Measurements from ENCODE around the gene TTPAL. TPM values are rescaled to one million over a fixed set of nuclear protein-coding genes. Genes with fewer than 3 reads are reported as not detected.

The TTPAL gene
- total RNA-seq, 1 donor from 2014 or later, result 16.0 TPM

DNA sequence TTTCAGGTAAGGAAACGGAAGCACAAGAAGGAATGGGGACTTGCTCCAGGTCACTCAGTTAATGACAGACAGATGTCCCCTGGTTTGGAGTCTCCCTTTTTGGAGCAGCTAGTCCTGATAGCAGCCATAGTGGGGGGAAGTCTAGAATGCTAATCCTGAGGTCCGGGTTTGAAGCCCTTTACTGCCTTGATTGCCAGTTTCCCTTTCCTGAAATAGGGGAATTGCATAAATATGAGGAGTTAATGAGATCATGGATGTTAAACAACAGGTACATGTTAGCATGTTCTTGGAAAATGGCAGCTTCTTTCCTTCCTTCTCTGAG lies 341 bp upstream of the TTPAL start:
- intact Hi-C loops (cut with DNase I), result loop anchor here (10.0 kb wide), 1 partner anchor 139 kb away; no protein-coding TSS in a partner anchor
- Histone ChIP-seq H3K4me1 (peaks cover 20% of the 10 kb centered on the region), H3K36me3 (peaks cover 0 to 7% of the 10 kb centered on the region in 2 donors), H3K27ac (peak overlapping the region; percentile 96), H3K4me3 (peak overlapping the region; percentile 69 to 91), H3K9me3 (no peaks in the 10 kb centered on the region), H3K27me3 (no peaks in the 10 kb centered on the region)
- TF ChIP-seq POLR2A (IDR thresholded peaks at IDR 0.05) (no peak), POLR2AphosphoS5 (IDR thresholded peaks at IDR 0.05; ENCODE audit: insufficient read depth in 1 of 2, low read depth in 1 of 2) (no peak)
- TF ChIP-seq, protein P1, sequence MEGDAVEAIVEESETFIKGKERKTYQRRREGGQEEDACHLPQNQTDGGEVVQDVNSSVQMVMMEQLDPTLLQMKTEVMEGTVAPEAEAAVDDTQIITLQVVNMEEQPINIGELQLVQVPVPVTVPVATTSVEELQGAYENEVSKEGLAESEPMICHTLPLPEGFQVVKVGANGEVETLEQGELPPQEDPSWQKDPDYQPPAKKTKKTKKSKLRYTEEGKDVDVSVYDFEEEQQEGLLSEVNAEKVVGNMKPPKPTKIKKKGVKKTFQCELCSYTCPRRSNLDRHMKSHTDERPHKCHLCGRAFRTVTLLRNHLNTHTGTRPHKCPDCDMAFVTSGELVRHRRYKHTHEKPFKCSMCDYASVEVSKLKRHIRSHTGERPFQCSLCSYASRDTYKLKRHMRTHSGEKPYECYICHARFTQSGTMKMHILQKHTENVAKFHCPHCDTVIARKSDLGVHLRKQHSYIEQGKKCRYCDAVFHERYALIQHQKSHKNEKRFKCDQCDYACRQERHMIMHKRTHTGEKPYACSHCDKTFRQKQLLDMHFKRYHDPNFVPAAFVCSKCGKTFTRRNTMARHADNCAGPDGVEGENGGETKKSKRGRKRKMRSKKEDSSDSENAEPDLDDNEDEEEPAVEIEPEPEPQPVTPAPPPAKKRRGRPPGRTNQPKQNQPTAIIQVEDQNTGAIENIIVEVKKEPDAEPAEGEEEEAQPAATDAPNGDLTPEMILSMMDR (IDR thresholded peaks at IDR 0.05), result no peak
- DNase-seq (ENCODE audit: extremely low spot score in 2 of 2), result no peak

GRCh38 chr20:44477151-44477550 lies 1.5 kb downstream of the TTPAL start:
- TF ChIP-seq, protein P1 (IDR thresholded peaks at IDR 0.05), result no peak
- no peak for TF ChIP-seq POLR2AphosphoS5 (IDR thresholded peaks at IDR 0.05; ENCODE audit: insufficient read depth in 1 of 2, low read depth in 1 of 2)
- no peak for TF ChIP-seq POLR2A (IDR thresholded peaks at IDR 0.05)
- H3K27me3 ChIP-seq, result no peaks in the 10 kb centered on the region
- no peaks in the 10 kb centered on the region for H3K9me3 ChIP-seq
- intact Hi-C loops (cut with DNase I), result loop anchor here (10.0 kb wide), 1 partner anchor 138 kb away; no protein-coding TSS in a partner anchor
- H3K4me1 ChIP-seq, result peaks cover 20% of the 10 kb centered on the region
- H3K4me3 ChIP-seq, result peak overlapping the region in 1 of 2 donors; percentile 91
- H3K36me3 ChIP-seq, result peaks cover 0 to 20% of the 10 kb centered on the region in 2 donors
- peak overlapping the region; percentile 96 for H3K27ac ChIP-seq
- DNase-seq (ENCODE audit: extremely low spot score in 2 of 2), result no peak

DNA sequence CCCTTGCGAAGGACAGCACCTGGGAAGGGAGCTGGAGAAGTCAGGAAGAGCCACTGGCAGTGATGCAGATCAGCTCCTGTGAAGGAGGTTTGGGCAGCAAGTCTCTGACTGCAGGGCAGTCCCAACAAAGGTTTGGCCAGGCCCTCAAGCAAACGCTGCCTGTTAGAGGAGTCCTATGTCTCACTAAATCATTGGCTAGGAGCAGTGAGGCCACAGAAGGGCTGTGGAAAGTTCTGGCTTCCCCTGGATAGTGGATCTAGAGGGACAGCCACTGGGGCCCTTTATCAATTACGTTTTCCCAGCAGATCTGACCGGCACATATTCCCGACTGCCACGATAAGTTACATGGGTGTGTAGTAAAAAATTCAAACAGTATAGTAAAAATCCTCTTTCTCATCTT lies 2.5 kb downstream of the TTPAL start:
- Histone ChIP-seq H3K9me3 (no peaks in the 10 kb centered on the region), H3K27me3 (no peaks in the 10 kb centered on the region), H3K36me3 (peaks cover 0 to 27% of the 10 kb centered on the region in 2 donors), H3K4me3 (no peak overlapping the region), H3K27ac (peak overlapping the region; percentile 37), H3K4me1 (peaks cover 20% of the 10 kb centered on the region)
- intact Hi-C loops (cut with DNase I), result loop anchor here (10.0 kb wide), 1 partner anchor 137 kb away; no protein-coding TSS in a partner anchor
- DNase-seq (ENCODE audit: extremely low spot score in 2 of 2), result no peak
- TF ChIP-seq POLR2AphosphoS5 (IDR thresholded peaks at IDR 0.05; ENCODE audit: insufficient read depth in 1 of 2, low read depth in 1 of 2) (no peak), POLR2A (IDR thresholded peaks at IDR 0.05) (no peak)
- TF ChIP-seq, protein P1 (IDR thresholded peaks at IDR 0.05), result no peak

GRCh38 chr20:44479643-44480042 lies 4.0 kb downstream of the TTPAL start:
- TF ChIP-seq POLR2AphosphoS5 (IDR thresholded peaks at IDR 0.05; ENCODE audit: insufficient read depth in 1 of 2, low read depth in 1 of 2) (no peak), POLR2A (IDR thresholded peaks at IDR 0.05) (no peak)
- TF ChIP-seq, protein P1 (IDR thresholded peaks at IDR 0.05), result no peak
- Histone ChIP-seq H3K4me1 (peaks cover 20% of the 10 kb centered on the region), H3K4me3 (no peak overlapping the region), H3K9me3 (no peaks in the 10 kb centered on the region), H3K36me3 (peaks cover 0 to 40% of the 10 kb centered on the region in 2 donors), H3K27me3 (no peaks in the 10 kb centered on the region), H3K27ac (no peak overlapping the region)
- DNase-seq (ENCODE audit: extremely low spot score in 2 of 2), result no peak
- intact Hi-C loops (cut with DNase I), result loop anchor here (10.0 kb wide), 1 partner anchor 135 kb away; no protein-coding TSS in a partner anchor

DNA sequence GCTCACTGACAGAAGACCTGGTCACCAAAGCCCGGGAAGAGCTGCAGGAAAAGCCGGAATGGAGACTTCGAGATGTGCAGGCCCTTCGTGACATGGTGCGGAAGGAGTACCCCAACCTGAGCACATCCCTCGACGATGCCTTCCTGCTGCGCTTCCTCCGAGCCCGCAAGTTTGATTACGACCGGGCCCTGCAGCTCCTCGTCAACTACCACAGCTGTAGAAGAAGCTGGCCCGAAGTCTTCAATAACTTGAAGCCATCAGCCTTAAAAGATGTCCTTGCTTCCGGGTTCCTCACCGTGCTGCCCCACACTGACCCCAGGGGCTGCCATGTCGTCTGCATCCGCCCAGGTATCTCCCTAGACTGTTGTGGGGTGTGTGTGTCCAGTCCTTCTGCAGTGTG lies 4.4 kb downstream of the TTPAL start:
- H3K27me3 ChIP-seq, result no peaks in the 10 kb centered on the region

More for the DNA sequence above, 4.4 kb downstream of the TTPAL start:
- intact Hi-C loops (cut with DNase I), result no loop called here
- TF ChIP-seq POLR2AphosphoS5 (IDR thresholded peaks at IDR 0.05; ENCODE audit: insufficient read depth in 1 of 2, low read depth in 1 of 2) (no peak), POLR2A (IDR thresholded peaks at IDR 0.05) (no peak)
- TF ChIP-seq, protein P1 (IDR thresholded peaks at IDR 0.05), result no peak
- no peak for DNase-seq (ENCODE audit: extremely low spot score in 2 of 2)
- no peaks in the 10 kb centered on the region for H3K9me3 ChIP-seq
- H3K4me3 ChIP-seq, result no peak overlapping the region
- H3K27ac ChIP-seq, result no peak overlapping the region
- H3K4me1 ChIP-seq, result peaks cover 17% of the 10 kb centered on the region
- H3K36me3 ChIP-seq, result peaks cover 0 to 44% of the 10 kb centered on the region in 2 donors
